ENCODE results near the gene GRID1.

DNA sequence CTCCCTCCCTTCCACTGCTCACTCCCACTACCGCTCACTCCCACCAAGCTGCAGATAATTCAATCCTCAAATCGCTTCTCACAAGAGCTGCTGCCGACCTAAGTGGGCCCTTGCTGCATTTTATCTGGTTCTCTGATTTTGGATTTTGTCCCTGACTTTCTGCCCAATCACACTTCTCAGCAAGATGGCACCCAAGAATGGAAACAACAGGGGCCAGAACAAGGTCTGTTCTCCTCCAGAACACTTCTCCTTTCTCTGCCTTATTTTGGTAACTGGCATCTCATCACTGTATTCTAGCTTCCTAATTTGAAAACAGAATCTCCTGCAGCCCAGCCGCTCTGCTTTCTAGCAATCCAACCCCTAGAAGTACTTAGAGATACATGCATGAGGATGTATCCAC lies 172.8 kb downstream of the GRID1 start:
- TF ChIP-seq, protein P1, sequence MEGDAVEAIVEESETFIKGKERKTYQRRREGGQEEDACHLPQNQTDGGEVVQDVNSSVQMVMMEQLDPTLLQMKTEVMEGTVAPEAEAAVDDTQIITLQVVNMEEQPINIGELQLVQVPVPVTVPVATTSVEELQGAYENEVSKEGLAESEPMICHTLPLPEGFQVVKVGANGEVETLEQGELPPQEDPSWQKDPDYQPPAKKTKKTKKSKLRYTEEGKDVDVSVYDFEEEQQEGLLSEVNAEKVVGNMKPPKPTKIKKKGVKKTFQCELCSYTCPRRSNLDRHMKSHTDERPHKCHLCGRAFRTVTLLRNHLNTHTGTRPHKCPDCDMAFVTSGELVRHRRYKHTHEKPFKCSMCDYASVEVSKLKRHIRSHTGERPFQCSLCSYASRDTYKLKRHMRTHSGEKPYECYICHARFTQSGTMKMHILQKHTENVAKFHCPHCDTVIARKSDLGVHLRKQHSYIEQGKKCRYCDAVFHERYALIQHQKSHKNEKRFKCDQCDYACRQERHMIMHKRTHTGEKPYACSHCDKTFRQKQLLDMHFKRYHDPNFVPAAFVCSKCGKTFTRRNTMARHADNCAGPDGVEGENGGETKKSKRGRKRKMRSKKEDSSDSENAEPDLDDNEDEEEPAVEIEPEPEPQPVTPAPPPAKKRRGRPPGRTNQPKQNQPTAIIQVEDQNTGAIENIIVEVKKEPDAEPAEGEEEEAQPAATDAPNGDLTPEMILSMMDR (optimal IDR thresholded peaks at IDR 0.05 in 1 of 3, IDR thresholded peaks at IDR 0.05 in 1 of 3, conservative IDR thresholded peaks at IDR 0.05 in 1 of 3; ENCODE audit: extremely low read depth in 1 of 3, insufficient read depth in 2 of 3, low read length in 3 of 3), result no peak
- no peak for TF ChIP-seq EZH2 (IDR thresholded peaks at IDR 0.05; ENCODE audit: low read length)
